ENCODE data around the gene DNM3. TPM values are rescaled to one million over a fixed set of nuclear protein-coding genes. Genes with fewer than 3 reads are reported as not detected.

DNM3 gene
- total and polyA plus RNA-seq, 9 of the 15 experiments (the other 6 are each of a cell fraction or from before 2014, with no cell fraction given), result 0.08 to 0.36 (median 0.22) TPM; not detected in 1

DNA sequence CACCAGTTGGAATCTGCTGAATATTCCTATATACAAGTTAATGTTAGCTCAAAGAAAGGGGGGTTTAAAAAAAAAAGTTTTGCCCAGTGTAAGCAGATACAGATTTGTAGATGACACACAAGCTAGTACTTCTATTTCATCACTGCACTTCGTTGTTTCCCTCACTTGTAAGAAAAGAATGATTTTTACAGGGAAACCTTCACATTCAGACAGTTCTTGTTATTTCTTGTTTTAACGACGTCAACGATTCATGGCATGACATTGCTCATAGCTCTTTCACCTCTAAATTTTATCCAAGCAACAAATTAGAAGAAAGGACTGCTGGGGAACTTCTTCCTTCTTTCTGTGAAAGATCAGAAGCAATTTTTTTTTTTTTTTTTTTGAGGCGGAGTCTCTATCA, 553.5 kb downstream of the DNM3 start (continued):
- TF ChIP-seq PRMT5 (CRISPR knock-in tag; IDR thresholded peaks at IDR 0.05) (no peak), PHF21A (IDR thresholded peaks at IDR 0.05; ENCODE audit: borderline replicate concordance, low read depth) (no peak)

DNA sequence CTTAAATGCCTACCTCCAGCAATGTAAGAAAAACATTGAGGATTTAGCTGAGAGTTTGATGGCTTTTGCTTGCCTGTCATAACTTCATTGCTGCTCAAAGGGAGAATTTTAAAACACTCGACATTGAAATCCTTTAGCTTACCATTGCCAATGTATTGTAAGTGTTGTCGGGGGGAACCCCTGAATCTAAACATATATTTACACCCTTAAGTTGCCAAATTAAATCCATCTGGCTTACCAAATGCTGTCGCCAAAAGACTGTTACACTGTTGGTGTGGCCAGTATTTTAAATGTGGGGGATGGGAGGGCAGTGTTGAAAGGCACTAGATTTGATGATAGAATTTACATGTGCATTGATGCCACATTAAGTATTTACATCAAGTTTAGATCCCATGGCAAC, 554.3 kb downstream of the DNM3 start:
- H3K27ac ChIP-seq (ENCODE audit: extremely low read depth, low read depth, low read length), result no peak overlapping the region
- TF ChIP-seq ESRRB (CRISPR knock-in tag; IDR thresholded peaks at IDR 0.05; ENCODE audit: borderline replicate concordance) (no peak), HMG20A (CRISPR knock-in tag; conservative IDR thresholded peaks at IDR 0.05) (no peak), GTF2E2 (tag; IDR thresholded peaks at IDR 0.05) (no peak), STAT5B (CRISPR knock-in tag; IDR thresholded peaks at IDR 0.05) (no peak), CBX8 (IDR thresholded peaks at IDR 0.05; ENCODE audit: borderline replicate concordance, extremely low read depth, low read depth, low read length, poor library complexity, severe bottlenecking) (no peak), MTA3 (IDR thresholded peaks at IDR 0.05; ENCODE audit: borderline replicate concordance) (no peak), SPI1 (IDR thresholded peaks at IDR 0.05; ENCODE audit: borderline replicate concordance, low read depth, low read length) (no peak), SP2 (IDR thresholded peaks at IDR 0.05; ENCODE audit: extremely low read depth, low read depth, low read length, poor library complexity, severe bottlenecking) (no peak), HNRNPLL (IDR thresholded peaks at IDR 0.05; ENCODE audit: low read depth, low read length, poor library complexity, severe bottlenecking) (no peak), STAG1 (CRISPR knock-in tag; IDR thresholded peaks at IDR 0.05; ENCODE audit: borderline replicate concordance) (no peak), MAZ (CRISPR knock-in tag; conservative IDR thresholded peaks at IDR 0.05 in 1 of 2, IDR thresholded peaks at IDR 0.05 in 1 of 2) (no peak), MYNN (IDR thresholded peaks at IDR 0.05) (no peak), MYNN (CRISPR knock-in tag; IDR thresholded peaks at IDR 0.05) (no peak), RBM22 (IDR thresholded peaks at IDR 0.05; ENCODE audit: low read depth, low read length, poor library complexity, severe bottlenecking) (no peak), ZNF175 (CRISPR knock-in tag; IDR thresholded peaks at IDR 0.05; ENCODE audit: low read depth) (no peak)
- TF ChIP-seq, protein P1, sequence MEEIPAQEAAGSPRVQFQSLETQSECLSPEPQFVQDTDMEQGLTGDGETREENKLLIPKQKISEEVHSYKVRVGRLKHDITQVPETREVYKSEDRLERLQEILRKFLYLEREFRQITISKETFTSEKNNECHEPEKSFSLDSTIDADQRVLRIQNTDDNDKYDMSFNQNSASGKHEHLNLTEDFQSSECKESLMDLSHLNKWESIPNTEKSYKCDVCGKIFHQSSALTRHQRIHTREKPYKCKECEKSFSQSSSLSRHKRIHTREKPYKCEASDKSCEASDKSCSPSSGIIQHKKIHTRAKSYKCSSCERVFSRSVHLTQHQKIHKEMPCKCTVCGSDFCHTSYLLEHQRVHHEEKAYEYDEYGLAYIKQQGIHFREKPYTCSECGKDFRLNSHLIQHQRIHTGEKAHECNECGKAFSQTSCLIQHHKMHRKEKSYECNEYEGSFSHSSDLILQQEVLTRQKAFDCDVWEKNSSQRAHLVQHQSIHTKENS (CRISPR knock-in tag; IDR thresholded peaks at IDR 0.05), result no peak
- TF ChIP-seq, protein P2, sequence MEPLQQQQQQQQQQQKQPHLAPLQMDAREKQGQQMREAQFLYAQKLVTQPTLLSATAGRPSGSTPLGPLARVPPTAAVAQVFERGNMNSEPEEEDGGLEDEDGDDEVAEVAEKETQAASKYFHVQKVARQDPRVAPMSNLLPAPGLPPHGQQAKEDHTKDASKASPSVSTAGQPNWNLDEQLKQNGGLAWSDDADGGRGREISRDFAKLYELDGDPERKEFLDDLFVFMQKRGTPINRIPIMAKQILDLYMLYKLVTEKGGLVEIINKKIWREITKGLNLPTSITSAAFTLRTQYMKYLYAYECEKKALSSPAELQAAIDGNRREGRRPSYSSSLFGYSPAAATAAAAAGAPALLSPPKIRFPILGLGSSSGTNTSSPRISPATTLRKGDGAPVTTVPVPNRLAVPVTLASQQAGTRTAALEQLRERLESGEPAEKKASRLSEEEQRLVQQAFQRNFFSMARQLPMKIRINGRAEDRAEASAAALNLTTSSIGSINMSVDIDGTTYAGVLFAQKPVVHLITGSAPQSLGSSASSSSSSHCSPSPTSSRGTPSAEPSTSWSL (CRISPR knock-in tag; IDR thresholded peaks at IDR 0.05; ENCODE audit: borderline replicate concordance), result no peak
- no peak overlapping the region for H3K4me2 ChIP-seq (ENCODE audit: insufficient read depth, low read length)
- ATAC-seq (no peak), DNase-seq (ENCODE audit: extremely low read depth in 1 of 4, low spot score in 3 of 4) (no peak), FAIRE-seq (no peak)
- no peaks in the 10 kb centered on the region for H3K9me1 ChIP-seq (ENCODE audit: control insufficient read depth, insufficient read depth, low read length)
- no peaks in the 10 kb centered on the region for H3K36me3 ChIP-seq (ENCODE audit: control insufficient read depth, insufficient read depth, low read length)
- H3K4me3 ChIP-seq, result no peak overlapping the region
- no peaks in the 10 kb centered on the region for H3K4me1 ChIP-seq (replicated peaks in 1 of 2; ENCODE audit: control insufficient read depth in 2 of 2, insufficient read depth in 2 of 2, low read length in 2 of 2)
- BruUV-seq (replicated peaks), result no TSS peak
- intact Hi-C loops (cut with micrococcal nuclease), result loop anchor here (5.0 to 10.0 kb wide), 2 partner anchors 593 to 741 kb away; partner anchors contain the start of gene MYOC
- H3K9me3 ChIP-seq (replicated peaks; ENCODE audit: control insufficient read depth, insufficient read depth, low read depth, low read length), result no peaks in the 10 kb centered on the region
- H4K20me1 ChIP-seq (replicated peaks; ENCODE audit: control insufficient read depth, insufficient read depth, low read length), result no peaks in the 10 kb centered on the region
- H2AFZ ChIP-seq (ENCODE audit: low read depth, low read length), result no peak overlapping the region
- 5% methylated on average over 3 of the region's 3 CpGs for WGBS (ENCODE audit: insufficient coverage, low coverage, missing lambda C conversion rate)
- H3K79me2 ChIP-seq (ENCODE audit: control insufficient read depth, insufficient read depth, low read length), result no peaks in the 10 kb centered on the region
- ChIA-PET CTCF (ENCODE audit: low intra/inter-chr PET ratio) (no interaction called here), POLR2A (interaction anchor here (0.6 kb wide), 1 partner anchor 219 kb away, joined by 3 read pairs; no protein-coding TSS in a partner anchor)
- H3K27me3 ChIP-seq (ENCODE audit: control insufficient read depth in 2 of 2, insufficient read depth in 2 of 2, low read length in 2 of 2), result peaks cover 4 to 8% of the 10 kb centered on the region in 2 experiments; a peak in 2 of 5 replicates
- H3K9ac ChIP-seq (ENCODE audit: insufficient read depth in 1 of 2, low read depth in 2 of 2, low read length in 2 of 2), result no peak overlapping the region
- in situ Hi-C loops (cut with MboI), result loop anchor here (10.0 kb wide), 1 partner anchor 591 kb away; no protein-coding TSS in a partner anchor
